ENCODE measurements around the gene PMPCA. TPM values are rescaled to one million over a fixed set of nuclear protein-coding genes. Genes with fewer than 3 reads are reported as not detected.

Gene PMPCA
- total and polyA plus RNA-seq, 2 of the 13 experiments (the other 11 are each of a cell fraction or from before 2014, with no cell fraction given) = 70.2 to 88.4 TPM

DNA sequence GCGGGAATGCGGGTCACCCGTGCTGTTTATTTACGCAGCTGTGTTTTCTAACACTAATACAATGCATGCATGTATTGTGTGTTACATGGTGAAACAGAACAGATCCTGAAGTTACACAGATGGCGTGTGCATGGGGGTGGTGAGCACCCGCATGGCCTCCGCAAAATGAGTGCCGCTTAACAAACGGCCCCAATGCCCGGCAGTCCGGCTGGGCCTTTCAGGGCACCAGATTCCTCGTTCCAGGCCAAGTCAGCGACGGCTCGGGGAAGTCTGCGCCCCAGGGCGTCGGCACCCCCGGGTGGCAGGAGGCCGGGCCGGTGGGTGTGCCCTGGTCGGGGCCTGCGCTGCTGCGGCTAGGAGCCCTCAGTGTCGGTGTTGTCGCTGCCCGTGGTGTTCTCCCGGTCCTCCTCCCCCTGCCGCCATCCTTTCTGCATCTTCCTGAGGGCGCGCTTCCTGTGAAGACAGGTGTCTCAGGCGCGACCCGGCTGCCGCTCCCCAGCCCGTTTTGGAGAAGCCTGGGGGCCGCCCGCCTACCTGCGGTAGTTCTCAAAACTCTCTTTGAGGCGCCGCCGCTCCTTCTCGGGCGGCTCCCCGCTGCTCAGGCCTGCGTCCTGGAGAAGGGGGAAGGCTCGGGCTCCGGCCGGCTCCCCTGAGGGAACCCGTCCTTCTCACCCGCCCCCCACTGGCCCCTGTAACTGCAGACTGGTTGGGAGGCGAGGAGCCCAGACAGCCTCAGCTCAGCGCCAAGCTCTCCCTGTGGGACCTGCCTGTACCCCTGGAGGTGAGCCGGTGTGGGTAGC, 46.3 kb upstream of the PMPCA start (continued):
- TF ChIP-seq, protein P1, sequence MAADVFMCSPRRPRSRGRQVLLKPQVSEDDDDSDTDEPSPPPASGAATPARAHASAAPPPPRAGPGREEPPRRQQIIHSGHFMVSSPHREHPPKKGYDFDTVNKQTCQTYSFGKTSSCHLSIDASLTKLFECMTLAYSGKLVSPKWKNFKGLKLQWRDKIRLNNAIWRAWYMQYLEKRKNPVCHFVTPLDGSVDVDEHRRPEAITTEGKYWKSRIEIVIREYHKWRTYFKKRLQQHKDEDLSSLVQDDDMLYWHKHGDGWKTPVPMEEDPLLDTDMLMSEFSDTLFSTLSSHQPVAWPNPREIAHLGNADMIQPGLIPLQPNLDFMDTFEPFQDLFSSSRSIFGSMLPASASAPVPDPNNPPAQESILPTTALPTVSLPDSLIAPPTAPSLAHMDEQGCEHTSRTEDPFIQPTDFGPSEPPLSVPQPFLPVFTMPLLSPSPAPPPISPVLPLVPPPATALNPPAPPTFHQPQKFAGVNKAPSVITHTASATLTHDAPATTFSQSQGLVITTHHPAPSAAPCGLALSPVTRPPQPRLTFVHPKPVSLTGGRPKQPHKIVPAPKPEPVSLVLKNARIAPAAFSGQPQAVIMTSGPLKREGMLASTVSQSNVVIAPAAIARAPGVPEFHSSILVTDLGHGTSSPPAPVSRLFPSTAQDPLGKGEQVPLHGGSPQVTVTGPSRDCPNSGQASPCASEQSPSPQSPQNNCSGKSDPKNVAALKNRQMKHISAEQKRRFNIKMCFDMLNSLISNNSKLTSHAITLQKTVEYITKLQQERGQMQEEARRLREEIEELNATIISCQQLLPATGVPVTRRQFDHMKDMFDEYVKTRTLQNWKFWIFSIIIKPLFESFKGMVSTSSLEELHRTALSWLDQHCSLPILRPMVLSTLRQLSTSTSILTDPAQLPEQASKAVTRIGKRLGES (CRISPR knock-in tag; IDR thresholded peaks at IDR 0.05; ENCODE audit: borderline replicate concordance) = no peak
- no peak for TF ChIP-seq ZNF235 (CRISPR knock-in tag; IDR thresholded peaks at IDR 0.05; ENCODE audit: borderline replicate concordance)
- TF ChIP-seq, protein P2, sequence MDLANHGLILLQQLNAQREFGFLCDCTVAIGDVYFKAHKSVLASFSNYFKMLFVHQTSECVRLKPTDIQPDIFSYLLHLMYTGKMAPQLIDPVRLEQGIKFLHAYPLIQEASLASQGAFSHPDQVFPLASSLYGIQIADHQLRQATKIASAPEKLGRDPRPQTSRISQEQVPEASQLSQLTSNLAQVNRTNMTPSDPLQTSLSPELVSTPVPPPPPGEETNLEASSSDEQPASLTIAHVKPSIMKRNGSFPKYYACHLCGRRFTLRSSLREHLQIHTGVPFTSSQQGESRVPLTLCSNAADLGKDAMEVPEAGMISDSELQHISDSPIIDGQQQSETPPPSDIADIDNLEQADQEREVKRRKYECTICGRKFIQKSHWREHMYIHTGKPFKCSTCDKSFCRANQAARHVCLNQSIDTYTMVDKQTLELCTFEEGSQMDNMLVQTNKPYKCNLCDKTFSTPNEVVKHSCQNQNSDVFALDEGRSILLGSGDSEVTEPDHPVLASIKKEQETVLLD (CRISPR knock-in tag; IDR thresholded peaks at IDR 0.05; ENCODE audit: low read depth) = peak; percentile 16; the same call in 1 of the 2 replicates
- TF ChIP-seq DMAP1 (CRISPR knock-in tag; IDR thresholded peaks at IDR 0.05) = no peak; the same call in 1 of the 2 replicates
- TF ChIP-seq U2AF1 (optimal IDR thresholded peaks at IDR 0.05; ENCODE audit: low read depth, low read length) = no peak
- no peak for TF ChIP-seq JUND (CRISPR knock-in tag; IDR thresholded peaks at IDR 0.05)
- no peak for TF ChIP-seq ZNF713 (CRISPR knock-in tag; IDR thresholded peaks at IDR 0.05)
- TF ChIP-seq PLRG1 (conservative IDR thresholded peaks at IDR 0.05) = no peak
- TF ChIP-seq PAX8 (CRISPR knock-in tag; IDR thresholded peaks at IDR 0.05; ENCODE audit: borderline replicate concordance) = no peak
- TF ChIP-seq MBD4 (IDR thresholded peaks at IDR 0.05; ENCODE audit: borderline replicate concordance, low read length) = no peak
- TF ChIP-seq DNMT3B (CRISPR knock-in tag; conservative IDR thresholded peaks at IDR 0.05) = no peak
- no peak for TF ChIP-seq MTERF4 (CRISPR knock-in tag; IDR thresholded peaks at IDR 0.05)
- TF ChIP-seq ZNF75D (CRISPR knock-in tag; IDR thresholded peaks at IDR 0.05; ENCODE audit: borderline replicate concordance) = no peak
- TF ChIP-seq CHCHD3 (CRISPR knock-in tag; IDR thresholded peaks at IDR 0.05) = peak; percentile 84; the same call in 1 of the 2 replicates
- no peak for TF ChIP-seq ZFP36 (IDR thresholded peaks at IDR 0.05; ENCODE audit: borderline replicate concordance, low read depth, low read length, partially characterized antibody)
- no peak for TF ChIP-seq SYNCRIP (IDR thresholded peaks at IDR 0.05; ENCODE audit: insufficient read depth, low read depth, low read length)
- no peak for TF ChIP-seq FOXP4 (CRISPR knock-in tag; IDR thresholded peaks at IDR 0.05)
- peak; percentile 5; the same call in 1 of the 2 replicates for TF ChIP-seq MEIS1 (CRISPR knock-in tag; IDR thresholded peaks at IDR 0.05; ENCODE audit: borderline replicate concordance)
- TF ChIP-seq ZBTB33 (CRISPR knock-in tag; IDR thresholded peaks at IDR 0.05) = no peak; the same call in 1 of the 2 replicates
- peak; percentile 44 for TF ChIP-seq RXRA (CRISPR knock-in tag; IDR thresholded peaks at IDR 0.05)

Data from HepG2 (cell line).